Measurements from ENCODE around the gene MYOM1. TPM values are rescaled to one million over a fixed set of nuclear protein-coding genes. Genes with fewer than 3 reads are reported as not detected.

Gene MYOM1
- total and polyA plus RNA-seq, 2 experiments from 2014 or later: 1.1 to 1.8 TPM

- Histone ChIP-seq H3K4me3 (no peak overlapping the region), H3K27me3 (no peaks in the 10 kb centered on the region), H3K9me3 (ENCODE audit: low read depth) (no peaks in the 10 kb centered on the region), H3K9me2 (replicated peaks; ENCODE audit: insufficient read depth) (no peaks in the 10 kb centered on the region), H4K20me1 (ENCODE audit: insufficient read depth, poor library complexity, severe bottlenecking) (no peaks in the 10 kb centered on the region), H3K36me3 (replicated peaks; ENCODE audit: insufficient read depth, low read depth) (no peaks in the 10 kb centered on the region), H3K4me1 (ENCODE audit: insufficient read depth) (no peaks in the 10 kb centered on the region), H3K79me2 (no peaks in the 10 kb centered on the region), H3K27ac (no peak overlapping the region), H3K4me2 (no peak overlapping the region), H2AFZ (no peak overlapping the region)
- TF ChIP-seq CTCF (IDR thresholded peaks at IDR 0.05; ENCODE audit: poor library complexity): no peak
- TF ChIP-seq EZH2phosphoT487 (IDR thresholded peaks at IDR 0.05; ENCODE audit: low read depth, severe bottlenecking, unreplicated experiment): no peak
- no peak for TF ChIP-seq EZH2 (IDR thresholded peaks at IDR 0.05; ENCODE audit: borderline replicate concordance)
- WGBS (ENCODE audit: low lambda C conversion rate, missing lambda C conversion rate): 89% methylated on average over 7 of the region's 7 CpGs
- DNase-seq (ENCODE audit: low spot score): no peak
Measured at GRCh38 chr18:3110034-3110752, 109.6 kb downstream of the MYOM1 start.

DNA sequence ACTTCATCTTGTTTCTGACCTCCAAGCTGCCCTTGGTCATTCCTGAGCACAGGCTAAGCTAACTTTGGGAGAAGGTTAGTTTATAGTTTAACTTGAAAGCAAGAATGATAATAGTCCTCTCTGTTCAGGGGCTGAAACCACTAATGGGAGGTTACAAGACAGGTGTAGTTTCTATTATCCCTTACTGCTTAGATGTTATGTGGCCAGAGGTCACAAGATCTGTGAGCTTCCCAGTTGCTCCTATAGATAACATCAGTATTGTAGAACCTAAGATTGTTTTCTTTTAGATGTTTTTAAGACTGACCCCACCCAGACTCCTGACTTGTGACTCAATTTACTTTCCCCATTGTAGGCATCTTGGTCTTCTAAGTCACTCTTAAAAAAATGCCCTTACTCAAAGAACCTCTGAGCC is 112.0 kb downstream of the MYOM1 start:
- Histone ChIP-seq H3K79me2 (no peaks in the 10 kb centered on the region), H3K9me2 (replicated peaks; ENCODE audit: insufficient read depth) (no peaks in the 10 kb centered on the region), H2AFZ (no peak overlapping the region), H3K27ac (peak overlapping the region; percentile 24), H3K4me2 (no peak overlapping the region), H4K20me1 (ENCODE audit: insufficient read depth, poor library complexity, severe bottlenecking) (no peaks in the 10 kb centered on the region), H3K4me3 (no peak overlapping the region), H3K27me3 (no peaks in the 10 kb centered on the region), H3K36me3 (replicated peaks; ENCODE audit: insufficient read depth, low read depth) (no peaks in the 10 kb centered on the region), H3K9me3 (ENCODE audit: low read depth) (no peaks in the 10 kb centered on the region), H3K4me1 (ENCODE audit: insufficient read depth) (peaks cover 3% of the 10 kb centered on the region)
- no peak for DNase-seq (ENCODE audit: low spot score)
- no peak for TF ChIP-seq EZH2 (IDR thresholded peaks at IDR 0.05; ENCODE audit: borderline replicate concordance)
- TF ChIP-seq CTCF (IDR thresholded peaks at IDR 0.05; ENCODE audit: poor library complexity): no peak
- no peak for TF ChIP-seq EZH2phosphoT487 (IDR thresholded peaks at IDR 0.05; ENCODE audit: low read depth, severe bottlenecking, unreplicated experiment)

DNA sequence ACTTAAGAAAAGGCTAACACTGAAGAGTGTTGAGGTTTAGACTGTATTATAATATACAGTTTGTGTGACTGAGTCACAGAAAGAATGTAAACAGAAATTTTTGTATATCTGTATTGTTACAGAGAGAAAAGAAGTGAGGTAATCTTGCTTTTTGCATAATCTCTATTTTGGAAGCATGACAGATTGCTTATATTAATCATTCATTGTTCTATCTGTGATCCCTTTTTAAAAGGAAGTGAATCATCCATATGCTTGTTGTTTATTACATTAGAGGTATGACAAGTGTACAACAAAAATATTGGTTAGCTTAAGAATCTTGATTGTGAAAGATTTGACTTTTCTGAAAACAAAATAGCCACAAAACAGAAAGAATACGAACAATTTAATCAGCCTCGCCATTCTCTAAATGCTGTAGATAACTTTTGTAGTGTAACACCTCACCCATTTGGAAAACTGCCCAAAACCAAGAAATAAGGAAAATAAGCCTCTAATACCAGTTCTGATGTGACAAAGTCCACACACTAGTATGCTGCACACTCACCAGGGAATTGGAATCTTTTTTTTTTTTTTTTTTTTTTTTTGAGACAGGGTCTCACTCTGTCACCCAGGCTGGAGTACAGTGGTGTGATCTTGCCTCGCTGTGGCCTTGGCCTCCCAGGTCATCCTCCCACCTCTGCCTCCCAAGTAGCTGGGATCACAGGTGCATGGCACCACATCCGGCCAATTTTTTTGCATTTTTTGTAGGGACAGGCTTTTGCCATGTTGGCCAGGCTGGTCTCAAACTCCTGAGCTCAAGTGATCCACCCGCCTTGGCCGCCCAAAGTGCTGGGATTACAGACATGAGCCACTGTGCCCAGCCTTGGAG is 115.3 kb downstream of the MYOM1 start:
- DNase-seq (ENCODE audit: low spot score): no peak
- TF ChIP-seq EZH2phosphoT487 (IDR thresholded peaks at IDR 0.05; ENCODE audit: low read depth, severe bottlenecking, unreplicated experiment) (no peak), CTCF (IDR thresholded peaks at IDR 0.05; ENCODE audit: poor library complexity) (no peak), EZH2 (IDR thresholded peaks at IDR 0.05; ENCODE audit: borderline replicate concordance) (no peak)
- Histone ChIP-seq H3K36me3 (replicated peaks; ENCODE audit: insufficient read depth, low read depth) (no peaks in the 10 kb centered on the region), H3K4me3 (no peak overlapping the region), H3K79me2 (no peaks in the 10 kb centered on the region), H3K27me3 (no peaks in the 10 kb centered on the region), H3K9me2 (replicated peaks; ENCODE audit: insufficient read depth) (no peaks in the 10 kb centered on the region), H3K4me1 (ENCODE audit: insufficient read depth) (peaks cover 3% of the 10 kb centered on the region), H3K27ac (no peak overlapping the region), H4K20me1 (ENCODE audit: insufficient read depth, poor library complexity, severe bottlenecking) (no peaks in the 10 kb centered on the region), H3K4me2 (no peak overlapping the region), H3K9me3 (ENCODE audit: low read depth) (no peaks in the 10 kb centered on the region), H2AFZ (no peak overlapping the region)
- WGBS (ENCODE audit: low lambda C conversion rate, missing lambda C conversion rate): 84% methylated on average over 6 of the region's 6 CpGs

Data from hepatocyte (in vitro differentiated cells).